HG03469 (cell line): ENCODE measurements around the gene CCER1.

ENCODE experiments used
- ATAC-seq: cut with Tn5 transposase; IDR thresholded peaks from one replicate; pipeline ENCODE4 v1.9.1; 2021; ENCODE audit warnings: mild to moderate bottlenecking, moderate library complexity, moderate number of reproducible peaks; ENCODE audit not compliant: unreplicated experiment

CCER1 gene

GRCh38 chr12:90969346-90969745, 14.4 kb upstream of the CCER1 start:
- no peak for ATAC-seq

- peak; percentile 83 for ATAC-seq
Measured at GRCh38 chr12:90965204-90965603, 10.2 kb upstream of the CCER1 start.

- ATAC-seq = no peak
Measured at GRCh38 chr12:90964616-90965015, 9.6 kb upstream of the CCER1 start.

GRCh38 chr12:90963946-90964345, 9.0 kb upstream of the CCER1 start:
- no peak for ATAC-seq

- no peak for ATAC-seq
Measured at GRCh38 chr12:90961154-90961553, 6.2 kb upstream of the CCER1 start.

GRCh38 chr12:90959538-90960139, 4.7 kb upstream of the CCER1 start:
- ATAC-seq = peak; percentile 69

- ATAC-seq = no peak
Measured at GRCh38 chr12:90959032-90959431, 4.1 kb upstream of the CCER1 start.

GRCh38 chr12:90958347-90958746, 3.4 kb upstream of the CCER1 start:
- no peak for ATAC-seq

- ATAC-seq = no peak
Measured at GRCh38 chr12:90954428-90954827, 548 bp downstream of the CCER1 start.

GRCh38 chr12:90953956-90954421, 987 bp downstream of the CCER1 start:
- no peak for ATAC-seq

GRCh38 chr12:90951432-90952105, 3.4 kb downstream of the CCER1 start:
- ATAC-seq = no peak

GRCh38 chr12:90947869-90948268, 7.1 kb downstream of the CCER1 start:
- no peak for ATAC-seq

- peak; percentile 68 for ATAC-seq
Measured at GRCh38 chr12:90945070-90945649, 9.8 kb downstream of the CCER1 start.

GRCh38 chr12:90943255-90943654, 11.7 kb downstream of the CCER1 start:
- no peak for ATAC-seq

- ATAC-seq = peak; percentile 73
Measured at GRCh38 chr12:90940872-90941499, 14.0 kb downstream of the CCER1 start.

GRCh38 chr12:90939382-90939781, 15.6 kb downstream of the CCER1 start:
- no peak for ATAC-seq

- ATAC-seq = no peak
Measured at GRCh38 chr12:90938451-90938850, 16.5 kb downstream of the CCER1 start.

GRCh38 chr12:90937651-90938050, 17.3 kb downstream of the CCER1 start:
- no peak for ATAC-seq

GRCh38 chr12:90936230-90937005, 18.6 kb downstream of the CCER1 start:
- ATAC-seq = no peak

- ATAC-seq = no peak
Measured at GRCh38 chr12:90925562-90925961, 29.4 kb downstream of the CCER1 start.

- ATAC-seq = no peak
Measured at GRCh38 chr12:90924406-90924805, 30.6 kb downstream of the CCER1 start.
